Testis (tissue), 5 donors: ENCODE data around the gene PSENEN. TPM values are rescaled to one million over a fixed set of nuclear protein-coding genes. Genes with fewer than 3 reads are reported as not detected.

Source experiments
- DNase-seq: peaks from one replicate; pipeline ENCODE4 v3.0.0-alpha.2; 2019
- H3K27ac ChIP-seq, 2 donors: fragments of 200-600 bp; sonication (generic); one replicate each; pipeline ENCODE4 v1.5.1; 2019
- H3K27me3 ChIP-seq: fragments of 200-600 bp; sonication (generic); one replicate; pipeline ENCODE4 v1.5.1; 2019
- H3K36me3 ChIP-seq: fragments of 200-600 bp; sonication (generic); one replicate; pipeline ENCODE4 v1.5.1; 2017; ENCODE audit warnings: low read depth; ENCODE audit errors: missing control alignments
- H3K4me1 ChIP-seq: fragments of 200-600 bp; sonication (generic); one replicate; pipeline ENCODE4 v1.5.1; 2019
- H3K4me3 ChIP-seq, 2 donors: fragments of 200-600 bp; sonication (generic); one replicate each; pipeline ENCODE4 v1.5.1; 2017 to 2019
- H3K9me3 ChIP-seq: fragments of 200-600 bp; sonication (generic); one replicate; pipeline ENCODE4 v1.5.1; 2017
- CTCF ChIP-seq, 3 experiments: fragments of 450-650 bp in 2 of 3; fragments of 200-600 bp in 1 of 3; sonication (generic) in 1 of 3; IDR thresholded peaks; one replicate each; pipeline ENCODE4 v1.5.1; 2016 to 2019; ENCODE audit warnings: antibody characterized with exemption in 3 of 3, mild to moderate bottlenecking in 2 of 3, moderate library complexity in 1 of 3
- POLR2A ChIP-seq: fragments of 450-650 bp; IDR thresholded peaks from one replicate; pipeline ENCODE4 v1.6.1; 2017; ENCODE audit warnings: antibody characterized with exemption, mild to moderate bottlenecking, moderate library complexity
- WGBS, 2 donors: methylation state at CpG; one replicate each; pipeline ENCODE4 v1.1.5; 2018; 5-methylcytosine and 5-hydroxymethylcytosine counted together
- intact Hi-C: fragments of 100-400 bp; cut with DNase I; formaldehyde crosslinking; loops from one replicate; pipeline ENCODE4 v1.15.1; 2023; ENCODE audit warnings: low total_unique reads
- long read RNA-seq, 2 donors: transcript quantifications; one replicate each; lab custom pipeline, GENCODE V29; 2026
- polyA plus RNA-seq: library from polyadenylated mRNA; stranded (reverse); fragments of 350-450 nt; fragmentation: Illumina TruSeq; extraction: RNeasy Lipid Tissue Mini Kit (QIAGEN cat#74804); gene quantifications from one replicate; pipeline ENCODE4 v1.2.3, GENCODE V29; 2014; ENCODE audit warnings: low read depth, low replicate concordance; ENCODE audit not compliant: insufficient read depth
- total RNA-seq, 2 donors: library from RNA; depleted of rRNA; stranded (reverse); fragments of >200 nt; gene quantifications; one replicate each; pipeline ENCODE4 v1.2.3, GENCODE V29; 2016

PSENEN gene
- total RNA-seq (100 to 1,000 TPM; 100 to 121 TPM), polyA plus RNA-seq (303 TPM)
- long read RNA-seq, donor 1, transcript PSENEN-202 (4 exons, 1,661 nt) = major isoform, 46 of 53 reads
- long read RNA-seq, donor 1, partial matches to known transcripts = 0 of 53 reads
- long read RNA-seq, donor 1, other reads (novel, unspliced or antisense) = 0 of 53 reads
- long read RNA-seq, donor 2, transcript PSENEN-202 (4 exons, 1,661 nt) = major isoform, 13 of 26 reads
- long read RNA-seq, donor 2, partial matches to known transcripts = 0 of 26 reads
- long read RNA-seq, donor 2, other reads (novel, unspliced or antisense) = 10 of 26 reads

DNA sequence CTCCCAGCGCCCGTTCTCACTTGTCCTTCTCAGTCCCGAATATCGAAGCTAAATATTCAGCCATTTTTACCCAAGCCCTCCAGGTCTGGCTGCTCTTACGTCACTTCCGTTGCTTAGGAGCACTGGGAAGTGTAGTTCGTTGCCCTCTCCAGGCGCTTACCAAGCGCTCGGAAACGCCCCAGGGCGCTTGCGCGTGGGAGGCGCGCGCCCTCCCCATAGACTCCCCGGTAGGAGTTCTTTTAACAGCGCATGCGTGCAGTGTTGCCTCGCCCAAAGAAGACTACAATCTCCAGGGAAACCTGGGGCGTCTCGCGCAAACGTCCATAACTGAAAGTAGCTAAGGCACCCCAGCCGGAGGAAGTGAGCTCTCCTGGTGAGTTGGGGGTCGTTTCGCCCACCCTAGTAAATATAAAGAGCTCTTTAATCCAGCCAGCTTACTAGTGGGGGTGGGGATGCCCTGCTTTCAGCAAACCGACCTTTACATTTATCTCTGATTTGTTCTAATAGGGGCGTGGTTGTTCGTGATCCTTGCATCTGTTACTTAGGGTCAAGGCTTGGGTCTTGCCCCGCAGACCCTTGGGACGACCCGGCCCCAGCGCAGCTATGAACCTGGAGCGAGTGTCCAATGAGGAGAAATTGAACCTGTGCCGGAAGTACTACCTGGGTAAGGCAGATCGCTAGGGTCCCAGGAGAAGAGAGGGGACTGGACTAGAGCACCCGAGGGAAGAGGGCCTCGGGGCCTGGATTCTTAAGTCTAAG is at the start of gene PSENEN, which contains the start of gene U2AF1L4:
TSS of gene PSENEN (plus strand) at position 324 of the 759 bp plus-strand sequence. CDS start at position 604, 280 bp downstream.
TSS of gene U2AF1L4 (minus strand) at position 91 of the 759 bp plus-strand sequence. CDS start at position 64, 27 bp downstream.
- H3K36me3 ChIP-seq = no peaks in the 10 kb centered on the region
- H3K27me3 ChIP-seq = no peaks in the 10 kb centered on the region
- peaks cover 16% of the 10 kb centered on the region for H3K4me1 ChIP-seq
- TF ChIP-seq CTCF (IDR thresholded peaks at IDR 0.05) = no peak
- no peak for TF ChIP-seq POLR2A
- peak; percentile 98 for DNase-seq
- intact Hi-C loops = no loop called here
- H3K4me3 ChIP-seq = peak within 1 kb of the TSS; percentile 85 to 96
- no peaks in the 10 kb centered on the region for H3K9me3 ChIP-seq
- WGBS, 2 donors = 0% methylated on average over 39 to 40 of the region's 40 CpGs
- H3K27ac ChIP-seq = peak within 1 kb of the TSS; percentile 95 to 100

GRCh38 chr19:35695895-35696422 is 49.5 kb upstream of the PSENEN start:
- TF ChIP-seq POLR2A = no peak
- no peak for TF ChIP-seq CTCF (IDR thresholded peaks at IDR 0.05)
- intact Hi-C loops = no loop called here

GRCh38 chr19:35696835-35697234 is 48.6 kb upstream of the PSENEN start:
- DNase-seq = no peak
- 77 to 83% methylated on average over 3 to 4 of the region's 4 CpGs for WGBS, 2 donors
- intact Hi-C loops = no loop called here

More at GRCh38 chr19:35695895-35696422, 49.5 kb upstream of the PSENEN start:
- Histone ChIP-seq H3K4me3 (no peak overlapping the region), H3K27ac (no peak overlapping the region), H3K9me3 (no peaks in the 10 kb centered on the region), H3K27me3 (no peaks in the 10 kb centered on the region), H3K36me3 (no peaks in the 10 kb centered on the region), H3K4me1 (no peaks in the 10 kb centered on the region)
- WGBS, 2 donors = 77 to 80% methylated on average over 2 of the region's 2 CpGs
- no peak for DNase-seq

More at GRCh38 chr19:35696835-35697234, 48.6 kb upstream of the PSENEN start:
- no peaks in the 10 kb centered on the region for H3K36me3 ChIP-seq
- H3K4me1 ChIP-seq = no peaks in the 10 kb centered on the region
- H3K27ac ChIP-seq = no peak overlapping the region
- no peak overlapping the region for H3K4me3 ChIP-seq
- H3K27me3 ChIP-seq = no peaks in the 10 kb centered on the region
- no peaks in the 10 kb centered on the region for H3K9me3 ChIP-seq
- TF ChIP-seq CTCF (IDR thresholded peaks at IDR 0.05) = no peak
- TF ChIP-seq POLR2A = no peak
